ENCODE results near the gene ANKRD60. TPM values are rescaled to one million over a fixed set of nuclear protein-coding genes. Genes with fewer than 3 reads are reported as not detected.

ANKRD60 gene
- total RNA-seq, 1 donor: not detected

DNA sequence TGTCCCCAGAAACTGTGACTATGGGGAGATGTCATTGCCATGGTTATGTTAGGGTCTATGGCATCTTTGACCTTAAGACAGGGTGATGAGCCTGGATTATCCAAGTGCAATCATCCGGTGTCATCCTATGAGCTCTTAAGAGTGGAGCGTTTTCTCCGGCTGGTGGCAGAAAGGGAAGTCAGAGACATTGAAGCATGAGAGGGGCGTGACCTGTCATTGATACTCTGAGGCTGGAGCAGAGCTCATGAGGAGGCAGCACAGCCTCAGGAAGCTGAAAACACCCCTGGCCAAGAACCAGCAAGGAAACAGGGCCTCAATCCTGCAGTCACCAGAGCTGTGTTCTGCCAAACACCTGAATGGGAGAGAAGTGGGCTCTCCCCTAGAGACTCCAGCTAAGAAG lies 59.6 kb downstream of the ANKRD60 start:
- no peak overlapping the region for H2AFZ ChIP-seq (ENCODE audit: low read length)
- DNase-seq (ENCODE audit: insufficient read length, low spot score, missing footprints): no peak
- no peak overlapping the region for H3K27ac ChIP-seq (ENCODE audit: low read depth, low read length)
- TF ChIP-seq, protein P1, sequence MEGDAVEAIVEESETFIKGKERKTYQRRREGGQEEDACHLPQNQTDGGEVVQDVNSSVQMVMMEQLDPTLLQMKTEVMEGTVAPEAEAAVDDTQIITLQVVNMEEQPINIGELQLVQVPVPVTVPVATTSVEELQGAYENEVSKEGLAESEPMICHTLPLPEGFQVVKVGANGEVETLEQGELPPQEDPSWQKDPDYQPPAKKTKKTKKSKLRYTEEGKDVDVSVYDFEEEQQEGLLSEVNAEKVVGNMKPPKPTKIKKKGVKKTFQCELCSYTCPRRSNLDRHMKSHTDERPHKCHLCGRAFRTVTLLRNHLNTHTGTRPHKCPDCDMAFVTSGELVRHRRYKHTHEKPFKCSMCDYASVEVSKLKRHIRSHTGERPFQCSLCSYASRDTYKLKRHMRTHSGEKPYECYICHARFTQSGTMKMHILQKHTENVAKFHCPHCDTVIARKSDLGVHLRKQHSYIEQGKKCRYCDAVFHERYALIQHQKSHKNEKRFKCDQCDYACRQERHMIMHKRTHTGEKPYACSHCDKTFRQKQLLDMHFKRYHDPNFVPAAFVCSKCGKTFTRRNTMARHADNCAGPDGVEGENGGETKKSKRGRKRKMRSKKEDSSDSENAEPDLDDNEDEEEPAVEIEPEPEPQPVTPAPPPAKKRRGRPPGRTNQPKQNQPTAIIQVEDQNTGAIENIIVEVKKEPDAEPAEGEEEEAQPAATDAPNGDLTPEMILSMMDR (IDR thresholded peaks at IDR 0.05; ENCODE audit: extremely low read depth, low read depth, low read length): no peak
- no peaks in the 10 kb centered on the region for H3K79me2 ChIP-seq (ENCODE audit: insufficient read depth, low read length)
- no peaks in the 10 kb centered on the region for H3K9me3 ChIP-seq (ENCODE audit: low read depth, low read length)
- H3K36me3 ChIP-seq (ENCODE audit: insufficient read depth, low read length): no peaks in the 10 kb centered on the region
- H4K20me1 ChIP-seq (ENCODE audit: insufficient read depth, low read length): no peaks in the 10 kb centered on the region
- H3K27me3 ChIP-seq (ENCODE audit: insufficient read depth, low read length): no peaks in the 10 kb centered on the region
- no peaks in the 10 kb centered on the region for H3K4me1 ChIP-seq (ENCODE audit: insufficient read depth, low read length)
- H3K4me2 ChIP-seq (ENCODE audit: insufficient read depth, low read length): no peak overlapping the region
- H3K4me3 ChIP-seq (ENCODE audit: insufficient read depth, low read length): no peak overlapping the region

GRCh38 chr20:58167759-58168158 lies 60.7 kb downstream of the ANKRD60 start:
- DNase-seq (ENCODE audit: insufficient read length, low spot score, missing footprints): no peak
- Histone ChIP-seq H3K9me3 (ENCODE audit: low read depth, low read length) (no peaks in the 10 kb centered on the region), H2AFZ (ENCODE audit: low read length) (no peak overlapping the region), H3K27ac (ENCODE audit: low read depth, low read length) (no peak overlapping the region), H3K4me3 (ENCODE audit: insufficient read depth, low read length) (no peak overlapping the region), H3K27me3 (ENCODE audit: insufficient read depth, low read length) (no peaks in the 10 kb centered on the region), H4K20me1 (ENCODE audit: insufficient read depth, low read length) (no peaks in the 10 kb centered on the region), H3K4me2 (ENCODE audit: insufficient read depth, low read length) (no peak overlapping the region), H3K4me1 (ENCODE audit: insufficient read depth, low read length) (no peaks in the 10 kb centered on the region), H3K36me3 (ENCODE audit: insufficient read depth, low read length) (no peaks in the 10 kb centered on the region), H3K79me2 (ENCODE audit: insufficient read depth, low read length) (no peaks in the 10 kb centered on the region)
- TF ChIP-seq, protein P1 (IDR thresholded peaks at IDR 0.05; ENCODE audit: extremely low read depth, low read depth, low read length): no peak

Other genes starting within 250 kb of the ANKRD60 start
- 23.9 and 26.2 TPM in 2 replicates for gene RAB22A, start 81.1 kb upstream of the ANKRD60 start, total RNA-seq
- 12.4 and 14.5 TPM in 2 replicates for gene VAPB, start 160.6 kb upstream of the ANKRD60 start, total RNA-seq